DMS 273 (cell line): ENCODE data around the gene FOXN3.
A peak's percentile ranks its signal among the peaks of the same experiment; 100 is the strongest.

Experiments
- DNase-seq: peaks from one replicate; lab custom pipeline; 2025; ENCODE audit not compliant: unreplicated experiment; lab: John Stamatoyannopoulos, UW

FOXN3 gene

GRCh38 chr14:89384636-89385035 is 32.4 kb downstream of the FOXN3 start:
- DNase-seq, result no peak

GRCh38 chr14:89384023-89384422 is 33.0 kb downstream of the FOXN3 start:
- peak; percentile 31 for DNase-seq

- peak; percentile 26 for DNase-seq
Observed at GRCh38 chr14:89382901-89383845, 33.9 kb downstream of the FOXN3 start.

GRCh38 chr14:89382487-89382886 is 34.5 kb downstream of the FOXN3 start:
- no peak for DNase-seq

- no peak for DNase-seq
Observed at GRCh38 chr14:89379891-89380820, 36.9 kb downstream of the FOXN3 start.

GRCh38 chr14:89379006-89379405 is 38.0 kb downstream of the FOXN3 start:
- DNase-seq, result no peak

GRCh38 chr14:89378119-89378518 is 38.9 kb downstream of the FOXN3 start:
- DNase-seq, result peak; percentile 21

- DNase-seq, result no peak
Observed at GRCh38 chr14:89377544-89377943, 39.5 kb downstream of the FOXN3 start.

- no peak for DNase-seq
Observed at GRCh38 chr14:89374908-89375307, 42.1 kb downstream of the FOXN3 start.

- DNase-seq, result no peak
Observed at GRCh38 chr14:89373185-89373584, 43.8 kb downstream of the FOXN3 start.

GRCh38 chr14:89372512-89372883 is 44.5 kb downstream of the FOXN3 start:
- DNase-seq, result no peak

GRCh38 chr14:89371585-89372511 is 45.2 kb downstream of the FOXN3 start:
- peak; percentile 11 for DNase-seq

GRCh38 chr14:89370781-89371180 is 46.3 kb downstream of the FOXN3 start:
- no peak for DNase-seq

- DNase-seq, result no peak
Observed at GRCh38 chr14:89370381-89370780, 46.7 kb downstream of the FOXN3 start.

- no peak for DNase-seq
Observed at GRCh38 chr14:89369656-89370055, 47.4 kb downstream of the FOXN3 start.

GRCh38 chr14:89368490-89369477 is 48.2 kb downstream of the FOXN3 start:
- no peak for DNase-seq

- no peak for DNase-seq
Observed at GRCh38 chr14:89367779-89368120, 49.3 kb downstream of the FOXN3 start.

- DNase-seq, result no peak
Observed at GRCh38 chr14:89366864-89367778, 49.9 kb downstream of the FOXN3 start.
